NCI-H2227 (cell line): Measurements from ENCODE around the gene NPC1.

Source experiments
- DNase-seq: peaks from one replicate; lab custom pipeline; 2025; ENCODE audit not compliant: unreplicated experiment; lab: John Stamatoyannopoulos, UW

The NPC1 gene

DNA sequence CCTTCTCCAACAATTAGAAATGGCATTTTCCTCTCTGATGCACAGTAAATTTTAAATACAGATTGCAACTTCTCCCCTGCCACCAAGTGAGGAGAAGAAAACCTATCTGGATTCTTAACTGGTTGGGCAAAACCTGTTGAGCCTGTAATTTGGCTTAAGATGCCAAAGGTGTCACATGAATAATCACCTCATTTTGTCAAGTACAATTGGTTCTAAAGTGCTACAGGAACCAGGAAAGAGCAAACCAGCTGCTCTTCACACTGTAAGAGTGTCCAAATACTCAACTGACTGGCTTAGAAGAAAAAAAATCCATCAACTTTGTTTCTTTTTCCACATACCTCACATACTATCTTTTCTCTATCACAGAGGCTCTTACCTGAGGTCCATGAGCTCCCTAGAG is 35.4 kb downstream of the NPC1 start:
- no peak for DNase-seq

- DNase-seq = no peak
Measured at GRCh38 chr18:23548719-23549118, 37.6 kb downstream of the NPC1 start.

- no peak for DNase-seq
Measured at GRCh38 chr18:23548275-23548674, 38.0 kb downstream of the NPC1 start.

DNA sequence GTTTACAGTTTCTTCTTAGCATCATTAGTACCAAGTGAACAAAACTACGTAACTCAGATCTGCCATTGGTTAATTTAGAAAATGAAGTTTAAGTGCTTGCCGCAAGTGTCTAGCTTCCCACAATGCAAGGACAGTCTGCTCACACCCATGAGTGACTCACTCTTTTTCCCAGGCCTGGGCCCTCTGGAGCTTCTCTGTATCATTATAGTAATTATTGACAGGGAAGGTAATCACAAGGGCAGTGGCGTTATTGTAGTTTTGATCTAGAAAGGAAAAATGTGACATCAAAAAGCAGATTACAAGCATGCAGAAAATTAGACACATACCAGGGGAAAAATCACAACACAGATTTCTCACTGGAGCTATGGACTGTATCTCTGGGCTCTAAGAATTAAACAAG is 38.5 kb downstream of the NPC1 start:
- peak; percentile 82 for DNase-seq

GRCh38 chr18:23547306-23547705 is 39.0 kb downstream of the NPC1 start:
- DNase-seq = no peak

GRCh38 chr18:23545247-23545789 is 41.0 kb downstream of the NPC1 start:
- no peak for DNase-seq

GRCh38 chr18:23542461-23542860 is 43.8 kb downstream of the NPC1 start:
- no peak for DNase-seq

- no peak for DNase-seq
Measured at GRCh38 chr18:23541349-23542093, 44.8 kb downstream of the NPC1 start.

GRCh38 chr18:23540867-23541266 is 45.4 kb downstream of the NPC1 start:
- DNase-seq = no peak

- no peak for DNase-seq
Measured at GRCh38 chr18:23539911-23540525, 46.3 kb downstream of the NPC1 start.

GRCh38 chr18:23539296-23539695 is 47.0 kb downstream of the NPC1 start:
- no peak for DNase-seq

DNA sequence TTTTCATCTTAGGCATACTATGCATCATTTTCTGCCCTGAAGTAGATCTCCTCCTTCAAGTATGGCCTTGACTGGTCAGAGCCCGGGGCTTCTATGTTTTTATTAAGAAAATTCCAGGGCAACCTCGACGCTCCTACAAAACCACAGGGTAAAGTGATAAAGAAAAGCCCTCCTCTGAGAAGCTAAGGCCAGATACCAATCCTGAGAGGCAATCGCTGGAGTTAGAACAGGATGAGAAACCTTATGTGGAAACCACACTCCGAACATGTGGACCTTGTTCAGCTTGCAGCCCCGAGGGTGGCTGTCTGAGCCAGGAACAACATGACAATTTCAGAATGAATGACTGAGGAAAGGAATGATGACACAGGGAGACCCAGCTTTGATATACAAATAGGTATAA is 47.4 kb downstream of the NPC1 start:
- DNase-seq = no peak

DNA sequence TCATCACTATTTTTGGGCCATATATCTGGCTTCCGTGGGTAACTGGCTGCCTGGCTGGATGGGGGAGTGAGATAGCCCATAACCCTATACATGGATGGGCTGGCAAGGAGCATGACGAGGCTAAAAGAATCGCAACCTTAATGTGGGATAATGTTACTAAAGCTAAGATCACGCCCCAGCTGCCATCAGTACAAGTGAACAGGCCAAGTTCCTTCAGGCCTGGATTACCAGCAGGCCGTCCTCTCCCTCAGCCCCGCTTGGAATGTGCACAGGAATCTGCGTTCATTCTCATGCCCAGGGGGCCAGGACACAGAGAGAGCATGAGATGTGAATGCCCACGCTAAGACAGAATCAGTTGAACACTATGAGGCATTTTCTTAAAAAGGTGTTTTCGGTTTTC is 48.3 kb downstream of the NPC1 start:
- DNase-seq = no peak

DNA sequence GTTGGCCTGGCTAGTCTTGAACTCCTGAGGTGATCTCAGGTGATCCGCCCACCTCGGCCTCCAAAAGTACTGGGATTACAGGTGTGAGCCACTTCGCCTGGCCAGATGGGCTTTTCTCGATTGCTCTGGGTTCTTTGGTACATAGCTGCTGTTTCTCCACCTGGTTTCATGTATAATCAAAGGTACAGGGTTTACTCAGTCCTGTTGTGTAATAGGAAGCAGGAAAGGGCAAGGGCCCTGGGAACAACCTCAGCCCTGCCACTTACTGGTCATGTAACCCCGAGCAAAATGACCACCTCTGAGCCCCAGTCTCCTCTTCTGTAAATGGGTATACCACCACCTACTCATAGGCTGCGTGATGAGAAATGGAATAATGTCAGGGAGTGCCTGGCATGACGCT is 49.0 kb downstream of the NPC1 start:
- no peak for DNase-seq

- DNase-seq = no peak
Measured at GRCh38 chr18:23536204-23536603, 50.1 kb downstream of the NPC1 start.

DNA sequence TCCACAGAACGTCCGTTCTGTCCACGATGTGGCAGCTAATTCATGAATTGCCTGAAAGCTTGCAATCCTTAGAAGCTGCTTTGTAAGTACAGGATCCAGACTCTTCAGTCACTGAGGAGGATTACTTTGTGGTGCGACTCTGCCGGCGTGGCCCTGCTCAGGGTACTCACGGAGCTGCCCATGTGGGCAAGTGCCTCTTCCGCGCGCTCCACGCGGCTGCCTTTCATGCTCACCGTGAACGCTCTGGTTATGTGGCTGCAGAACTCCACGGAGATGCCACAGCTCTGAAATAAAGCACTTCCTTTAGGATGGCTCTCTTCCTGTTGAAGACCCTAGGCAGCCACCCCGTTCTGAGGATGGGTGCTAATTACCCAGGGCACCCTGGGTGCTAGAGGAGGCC is 52.0 kb downstream of the NPC1 start:
- no peak for DNase-seq

GRCh38 chr18:23532848-23533247 is 53.5 kb downstream of the NPC1 start:
- DNase-seq = peak; percentile 23

DNA sequence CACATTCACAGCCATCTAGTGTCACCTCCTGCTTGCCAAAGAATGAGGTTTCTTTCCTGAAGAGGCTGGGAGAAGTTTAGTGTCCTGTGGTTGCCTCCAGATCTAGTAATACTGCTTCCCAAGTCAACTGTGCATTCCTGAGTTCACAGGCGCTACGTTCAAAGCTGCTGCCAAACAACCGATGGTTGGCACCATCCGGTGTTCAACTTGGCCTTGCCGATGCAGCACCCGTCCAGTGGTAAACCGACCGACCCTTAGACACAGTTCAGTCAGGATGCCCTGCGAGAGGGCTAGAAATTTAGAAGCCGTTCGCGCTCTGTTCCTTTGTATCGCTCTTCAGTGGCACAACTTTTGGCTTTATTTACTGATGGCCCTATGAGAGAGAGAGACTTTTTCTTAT is 54.4 kb downstream of the NPC1 start:
- no peak for DNase-seq

GRCh38 chr18:23530195-23530594 is 56.1 kb downstream of the NPC1 start:
- no peak for DNase-seq

DNA sequence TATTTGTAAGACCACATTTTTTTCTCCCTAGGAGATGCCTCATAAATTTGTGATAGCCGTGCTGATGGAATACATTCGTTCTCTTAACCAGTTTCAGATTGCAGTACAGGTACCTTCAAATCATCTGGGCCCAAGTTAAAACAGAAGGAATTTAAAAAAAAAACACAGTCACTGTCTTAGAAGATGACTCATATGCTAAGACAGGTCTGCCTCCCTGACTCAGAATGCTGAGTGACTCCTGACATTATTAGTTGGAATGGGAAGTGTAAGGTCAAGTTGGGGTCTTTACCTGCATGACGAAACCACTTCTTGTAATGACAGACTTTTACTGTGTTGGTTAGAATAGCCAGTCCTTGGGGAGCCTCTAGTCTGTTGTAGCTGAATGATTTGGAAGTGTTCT is 56.7 kb downstream of the NPC1 start:
- no peak for DNase-seq

DNA sequence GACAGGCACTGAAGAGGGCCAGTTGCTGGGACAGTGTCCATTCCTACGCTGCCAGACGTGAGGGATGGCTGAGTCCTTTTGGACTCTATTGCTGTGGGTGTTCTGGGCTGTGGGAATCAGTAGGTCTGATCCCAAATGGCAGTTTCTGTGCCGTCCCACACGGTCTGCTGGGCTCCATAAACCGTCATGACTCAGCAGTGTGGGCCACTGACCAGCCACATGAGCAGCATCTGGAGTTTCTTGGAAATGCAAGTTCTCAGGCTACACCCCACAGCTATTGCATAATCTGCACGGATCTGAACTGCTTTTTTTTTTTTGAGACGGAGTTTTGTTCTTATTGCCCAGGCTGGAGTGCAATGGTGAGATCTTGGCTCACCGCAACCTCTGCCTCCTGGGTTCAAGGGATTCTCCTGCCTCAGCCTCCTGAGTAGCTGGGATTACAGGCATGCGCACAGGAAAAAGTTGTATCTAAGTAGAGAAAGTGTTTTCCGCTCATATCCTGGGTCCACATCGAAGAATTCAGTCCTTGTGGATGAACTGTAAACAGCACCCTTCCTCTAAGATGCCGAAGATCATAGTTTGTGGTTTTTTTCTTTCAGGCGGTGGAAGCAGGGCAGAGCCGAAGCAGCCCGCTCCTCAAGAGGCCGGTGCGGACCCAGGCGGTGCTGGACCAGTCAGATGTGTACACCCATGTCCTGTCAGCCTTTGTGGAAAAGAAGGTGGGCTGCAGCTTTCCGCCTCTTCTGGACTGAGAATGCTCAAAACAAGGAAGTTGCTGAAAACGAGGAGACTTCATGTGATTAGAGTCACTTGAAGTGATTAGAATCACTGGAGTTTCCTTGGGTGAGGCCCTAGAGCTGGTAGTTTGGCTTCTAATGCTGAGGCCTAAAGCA is 57.5 kb downstream of the NPC1 start:
- DNase-seq = no peak
